Smooth muscle cell (in vitro differentiated cells): ENCODE data around the gene WNT7A. TPM values are rescaled to one million over a fixed set of nuclear protein-coding genes. Genes with fewer than 3 reads are reported as not detected.

Experiments used
- DNase-seq: peaks from one replicate; lab custom pipeline; 2025; ENCODE audit not compliant: unreplicated experiment; lab: John Stamatoyannopoulos, UW
- H2AFZ ChIP-seq: fragments of 200-600 bp; sonication (generic); 2 replicates; pipeline ENCODE4 v1.6.0; 2016; ENCODE audit warnings: antibody characterized with exemption, low read depth, mild to moderate bottlenecking
- H3F3A ChIP-seq: fragments of 200-600 bp; sonication (generic); 2 replicates; pipeline ENCODE4 v1.6.0; 2017; ENCODE audit warnings: antibody characterized with exemption, low read depth
- H3K27ac ChIP-seq: fragments of 200-600 bp; sonication (generic); 2 replicates; pipeline ENCODE4 v1.5.1; 2016; ENCODE audit warnings: low read depth, mild to moderate bottlenecking
- H3K27me3 ChIP-seq: fragments of 200-600 bp; sonication (generic); 2 replicates; pipeline ENCODE4 v1.6.1; 2016; ENCODE audit warnings: low read depth, mild to moderate bottlenecking
- H3K36me3 ChIP-seq: fragments of 200-600 bp; sonication (generic); 2 replicates; pipeline ENCODE4 v1.5.1; 2016; ENCODE audit warnings: low read depth
- H3K4me1 ChIP-seq: fragments of 200-600 bp; sonication (generic); 2 replicates; pipeline ENCODE4 v1.5.1; 2016; ENCODE audit warnings: low read depth
- H3K4me2 ChIP-seq: fragments of 200-600 bp; sonication (generic); 2 replicates; pipeline ENCODE4 v1.6.0; 2016; ENCODE audit warnings: mild to moderate bottlenecking
- H3K4me3 ChIP-seq: fragments of 200-600 bp; sonication (generic); 2 replicates; pipeline ENCODE4 v1.5.1; 2016; ENCODE audit warnings: mild to moderate bottlenecking
- H3K79me2 ChIP-seq: fragments of 200-600 bp; sonication (generic); 2 replicates; pipeline ENCODE4 v1.6.0; 2016; ENCODE audit warnings: low read depth, mild to moderate bottlenecking
- H3K9ac ChIP-seq: fragments of 200-600 bp; sonication (generic); 2 replicates; pipeline ENCODE4 v1.6.0; 2016; ENCODE audit warnings: low read depth
- H3K9me3 ChIP-seq: fragments of 200-600 bp; sonication (generic); replicated peaks from 2 replicates; pipeline ENCODE4 v1.5.1; 2016; ENCODE audit warnings: low read depth
- H4K20me1 ChIP-seq: fragments of 200-600 bp; sonication (generic); 2 replicates; pipeline ENCODE4 v1.6.0; 2016; ENCODE audit warnings: low read depth
- WGBS: methylation state at CpG from one replicate; pipeline ENCODE4 v1.1.7; 2016; ENCODE audit warnings: low lambda C conversion rate; 5-methylcytosine and 5-hydroxymethylcytosine counted together
- polyA plus RNA-seq: library from polyadenylated mRNA; unstranded; fragments of >200 nt; fragmentation: Nextera tagmentation; extraction: Ambion mirVana; gene quantifications from 2 replicates; pipeline ENCODE4 v1.2.1, GENCODE V29; 2016
- total RNA-seq: library from RNA; depleted of rRNA; stranded (reverse); fragments of >200 nt; gene quantifications from 2 replicates; pipeline ENCODE4 v1.2.3, GENCODE V29; 2014
- TF ChIP-seq, protein P1 (sequence below): fragments of 200-600 bp; sonication (generic); IDR thresholded peaks from 2 replicates; pipeline ENCODE4 v1.5.1; 2017; ENCODE audit warnings: borderline replicate concordance, mild to moderate bottlenecking, antibody characterized with exemption; ENCODE audit not compliant: insufficient read depth, poor library complexity, severe bottlenecking

The WNT7A gene
- total and polyA plus RNA-seq, 2 experiments from 2014 or later = 0.18 to 0.24 TPM

DNA sequence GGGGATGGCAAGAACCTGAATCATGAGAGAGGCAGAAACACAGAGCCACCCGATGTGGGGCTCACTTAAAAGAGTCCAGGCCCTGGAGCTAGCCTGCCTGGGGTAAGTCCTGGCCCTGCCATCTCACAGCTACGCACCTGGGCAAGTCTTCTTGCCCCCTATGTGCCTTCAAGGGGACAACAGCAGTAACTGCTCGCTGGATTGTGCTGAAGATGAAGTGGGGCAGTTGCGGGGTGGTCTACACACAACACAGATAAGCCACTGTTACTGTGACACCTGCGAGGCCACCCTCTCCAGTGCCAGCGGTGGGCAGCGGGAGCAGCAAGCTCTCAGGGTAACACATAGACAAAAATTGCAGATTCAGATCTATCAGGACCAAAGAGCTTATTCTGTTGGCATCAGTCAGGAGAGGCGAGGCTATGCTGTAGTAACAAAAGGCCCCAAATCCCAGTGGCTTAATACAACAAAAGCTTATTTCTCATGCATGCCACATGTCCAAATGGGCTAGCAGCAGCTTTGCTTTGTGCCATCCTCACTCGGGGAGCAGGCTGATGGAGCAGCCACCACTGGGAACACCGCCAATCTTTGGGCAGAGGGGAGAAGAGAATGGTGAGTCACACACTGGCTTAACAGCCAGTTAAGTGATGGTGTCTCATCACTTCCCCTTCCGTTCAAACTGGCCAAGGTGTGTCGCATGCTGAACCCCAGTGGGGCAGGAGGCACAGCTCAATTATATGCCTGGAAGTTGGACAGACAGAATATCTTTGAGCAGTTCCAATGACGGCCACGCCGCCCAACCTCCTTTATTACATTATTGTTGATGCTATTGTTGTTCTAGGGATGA lies 78.3 kb downstream of the WNT7A start:
- Histone ChIP-seq H3K4me3 (no peak overlapping the region), H2AFZ (no peak overlapping the region), H3K4me1 (no peaks in the 10 kb centered on the region), H3K79me2 (no peaks in the 10 kb centered on the region), H3F3A (no peaks in the 10 kb centered on the region), H3K36me3 (no peaks in the 10 kb centered on the region), H3K4me2 (no peak overlapping the region), H3K9ac (no peak overlapping the region), H3K9me3 (no peaks in the 10 kb centered on the region), H3K27me3 (no peaks in the 10 kb centered on the region), H4K20me1 (no peaks in the 10 kb centered on the region), H3K27ac (no peak overlapping the region)
- TF ChIP-seq, protein P1, sequence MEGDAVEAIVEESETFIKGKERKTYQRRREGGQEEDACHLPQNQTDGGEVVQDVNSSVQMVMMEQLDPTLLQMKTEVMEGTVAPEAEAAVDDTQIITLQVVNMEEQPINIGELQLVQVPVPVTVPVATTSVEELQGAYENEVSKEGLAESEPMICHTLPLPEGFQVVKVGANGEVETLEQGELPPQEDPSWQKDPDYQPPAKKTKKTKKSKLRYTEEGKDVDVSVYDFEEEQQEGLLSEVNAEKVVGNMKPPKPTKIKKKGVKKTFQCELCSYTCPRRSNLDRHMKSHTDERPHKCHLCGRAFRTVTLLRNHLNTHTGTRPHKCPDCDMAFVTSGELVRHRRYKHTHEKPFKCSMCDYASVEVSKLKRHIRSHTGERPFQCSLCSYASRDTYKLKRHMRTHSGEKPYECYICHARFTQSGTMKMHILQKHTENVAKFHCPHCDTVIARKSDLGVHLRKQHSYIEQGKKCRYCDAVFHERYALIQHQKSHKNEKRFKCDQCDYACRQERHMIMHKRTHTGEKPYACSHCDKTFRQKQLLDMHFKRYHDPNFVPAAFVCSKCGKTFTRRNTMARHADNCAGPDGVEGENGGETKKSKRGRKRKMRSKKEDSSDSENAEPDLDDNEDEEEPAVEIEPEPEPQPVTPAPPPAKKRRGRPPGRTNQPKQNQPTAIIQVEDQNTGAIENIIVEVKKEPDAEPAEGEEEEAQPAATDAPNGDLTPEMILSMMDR = no peak
- DNase-seq = no peak
- 80% methylated on average over 15 of the region's 15 CpGs for WGBS

GRCh38 chr3:13800064-13800463 lies 79.8 kb downstream of the WNT7A start:
- no peak overlapping the region for H3K9ac ChIP-seq
- no peaks in the 10 kb centered on the region for H4K20me1 ChIP-seq
- no peak overlapping the region for H3K4me3 ChIP-seq
- TF ChIP-seq, protein P1 = no peak
- no peaks in the 10 kb centered on the region for H3F3A ChIP-seq
- H3K79me2 ChIP-seq = no peaks in the 10 kb centered on the region
- DNase-seq = no peak
- H3K36me3 ChIP-seq = no peaks in the 10 kb centered on the region
- H3K27ac ChIP-seq = no peak overlapping the region
- H3K4me2 ChIP-seq = no peak overlapping the region
- no peaks in the 10 kb centered on the region for H3K27me3 ChIP-seq
- H3K4me1 ChIP-seq = no peaks in the 10 kb centered on the region
- no peaks in the 10 kb centered on the region for H3K9me3 ChIP-seq
- H2AFZ ChIP-seq = no peak overlapping the region
- 82% methylated on average over 6 of the region's 6 CpGs for WGBS

GRCh38 chr3:13798401-13798800 lies 81.5 kb downstream of the WNT7A start:
- no peaks in the 10 kb centered on the region for H3K9me3 ChIP-seq
- H3K27ac ChIP-seq = no peak overlapping the region
- WGBS = 91% methylated on average over 11 of the region's 11 CpGs
- H3K36me3 ChIP-seq = no peaks in the 10 kb centered on the region
- no peak overlapping the region for H3K4me3 ChIP-seq
- DNase-seq = no peak
- H3K4me2 ChIP-seq = no peak overlapping the region
- H3K4me1 ChIP-seq = no peaks in the 10 kb centered on the region
- H3K79me2 ChIP-seq = no peaks in the 10 kb centered on the region
- H3F3A ChIP-seq = no peaks in the 10 kb centered on the region
- H4K20me1 ChIP-seq = no peaks in the 10 kb centered on the region
- H3K27me3 ChIP-seq = no peaks in the 10 kb centered on the region
- TF ChIP-seq, protein P1 = no peak
- no peak overlapping the region for H3K9ac ChIP-seq
- no peak overlapping the region for H2AFZ ChIP-seq
